Measurements from ENCODE around the gene PHACTR4.
"Not testable (repeated sequence)": the region's sequence is repeated elsewhere in the genome, so short reads cannot be mapped to it uniquely, and the experiment has no call there.

The PHACTR4 gene

DNA sequence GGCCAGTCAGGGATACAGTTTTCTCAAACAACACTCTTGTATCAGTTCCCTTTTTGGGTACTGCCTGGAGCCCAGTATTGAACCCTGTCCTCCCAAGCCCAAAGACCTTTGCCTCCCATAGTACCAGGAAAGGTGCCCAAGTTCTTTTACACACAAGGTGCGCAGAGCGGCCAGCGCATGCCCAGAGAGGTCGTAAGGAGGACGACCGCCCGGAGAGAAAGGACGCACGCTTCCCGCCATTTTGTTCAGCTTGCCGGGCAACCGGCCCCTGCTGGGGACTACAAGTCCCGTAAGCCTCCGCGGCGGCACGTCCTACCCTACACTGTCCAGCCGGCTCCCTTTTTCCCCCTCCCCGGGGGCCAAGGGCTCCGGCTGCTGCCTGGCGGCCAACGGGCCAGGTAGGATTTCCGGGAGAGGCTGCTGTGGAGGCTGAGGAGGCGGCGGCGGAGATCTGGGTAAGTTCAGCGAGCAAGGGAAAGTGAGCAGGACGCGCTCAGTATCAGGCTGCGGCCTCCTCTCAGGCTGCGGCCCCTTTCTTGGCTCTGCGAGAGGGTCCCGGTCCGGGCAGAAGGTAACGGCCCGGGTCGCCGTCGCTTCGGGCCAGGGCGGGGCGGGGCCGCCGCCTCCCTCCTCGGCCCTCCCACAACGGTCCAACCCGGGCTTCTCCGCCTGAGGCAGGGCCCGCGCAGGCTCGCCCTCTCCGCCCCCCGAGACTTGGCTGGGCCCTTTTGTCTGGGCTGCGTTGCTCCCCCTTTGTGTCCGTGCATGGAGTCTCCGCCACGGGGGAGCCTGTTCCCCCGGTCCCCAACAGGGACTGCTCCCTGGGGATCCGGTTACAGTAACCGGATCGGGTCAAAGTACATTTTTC, at the start of gene PHACTR4:
Gene PHACTR4, plus strand, starts transcription at position 370 of the 868 bp plus-strand sequence. CDS start 37,708 bp downstream, outside the sequence.
- no peaks in the 10 kb centered on the region for H3K9me3 ChIP-seq (ENCODE audit: insufficient read depth, low read depth, low read length)
- H3K4me1 ChIP-seq (ENCODE audit: insufficient read depth, low read length): peaks cover 8% of the 10 kb centered on the region; the same call in 1 of the 2 replicates
- H3K36me3 ChIP-seq (ENCODE audit: insufficient read depth, low read depth, low read length): peaks cover 6% of the 10 kb centered on the region; the same call in 1 of the 2 replicates
- H3K27me3 ChIP-seq (ENCODE audit: insufficient read depth, low read length): no peaks in the 10 kb centered on the region
- H3K4me3 ChIP-seq (ENCODE audit: low read length): peak within 1 kb of the TSS; percentile 79
- H3K27ac ChIP-seq (ENCODE audit: low read length): peak within 1 kb of the TSS; percentile 35
- H3K9ac ChIP-seq (ENCODE audit: low read depth, low read length): peak within 1 kb of the TSS; percentile 90

DNA sequence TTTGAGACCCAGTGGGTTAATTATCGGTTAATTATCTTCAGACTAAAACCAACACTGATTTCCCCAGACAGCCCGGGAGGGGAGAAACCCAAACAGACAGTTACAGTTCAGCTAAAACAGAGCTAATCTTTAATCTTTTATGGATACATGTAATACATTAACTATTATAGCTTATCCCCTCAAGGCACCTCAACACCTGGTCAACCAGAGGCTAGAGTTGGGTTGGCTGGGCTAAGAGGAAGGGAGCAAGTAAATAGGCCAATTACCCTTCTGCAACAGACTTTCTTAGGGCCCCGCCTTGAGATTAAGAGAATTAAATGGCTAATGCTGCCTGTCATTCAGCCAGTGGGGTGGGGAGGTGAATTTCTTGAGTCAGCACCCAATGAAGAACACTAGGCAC, 47.3 kb upstream of the PHACTR4 start:
- H3K27me3 ChIP-seq (ENCODE audit: insufficient read depth, low read length): no peaks in the 10 kb centered on the region
- no peaks in the 10 kb centered on the region for H3K4me1 ChIP-seq (ENCODE audit: insufficient read depth, low read length)
- no peak overlapping the region for H3K9ac ChIP-seq (ENCODE audit: low read depth, low read length)
- no peaks in the 10 kb centered on the region for H3K36me3 ChIP-seq (ENCODE audit: insufficient read depth, low read depth, low read length)
- no peak overlapping the region for H3K27ac ChIP-seq (ENCODE audit: low read length)
- no peak overlapping the region for H3K4me3 ChIP-seq (ENCODE audit: low read length)
- H3K9me3 ChIP-seq (ENCODE audit: insufficient read depth, low read depth, low read length): no peaks in the 10 kb centered on the region

DNA sequence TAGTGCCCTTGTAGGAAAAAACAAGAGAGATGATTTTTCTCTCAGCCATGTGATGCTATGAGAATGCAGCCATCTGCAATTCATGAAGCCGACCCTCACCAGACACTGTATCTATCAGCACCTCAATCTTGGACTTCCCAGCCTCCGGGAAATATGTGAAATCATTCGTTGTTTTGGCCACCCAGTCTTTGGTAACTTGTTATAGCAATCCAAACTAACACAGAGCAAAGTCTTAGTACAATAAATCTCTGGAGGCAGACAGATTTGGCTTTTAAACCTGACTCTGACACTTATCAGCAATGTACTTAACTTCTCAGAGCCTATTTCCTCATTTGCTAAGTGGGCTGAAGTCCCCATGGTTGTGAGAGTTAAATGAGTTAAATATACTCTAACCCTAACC, 45.8 kb upstream of the PHACTR4 start:
- no peak overlapping the region for H3K27ac ChIP-seq (ENCODE audit: low read length)
- no peak overlapping the region for H3K9ac ChIP-seq (ENCODE audit: low read depth, low read length)
- H3K27me3 ChIP-seq (ENCODE audit: insufficient read depth, low read length): no peaks in the 10 kb centered on the region
- no peak overlapping the region for H3K4me3 ChIP-seq (ENCODE audit: low read length)
- H3K36me3 ChIP-seq (ENCODE audit: insufficient read depth, low read depth, low read length): no peaks in the 10 kb centered on the region
- no peaks in the 10 kb centered on the region for H3K9me3 ChIP-seq (ENCODE audit: insufficient read depth, low read depth, low read length)
- H3K4me1 ChIP-seq (ENCODE audit: insufficient read depth, low read length): no peaks in the 10 kb centered on the region

DNA sequence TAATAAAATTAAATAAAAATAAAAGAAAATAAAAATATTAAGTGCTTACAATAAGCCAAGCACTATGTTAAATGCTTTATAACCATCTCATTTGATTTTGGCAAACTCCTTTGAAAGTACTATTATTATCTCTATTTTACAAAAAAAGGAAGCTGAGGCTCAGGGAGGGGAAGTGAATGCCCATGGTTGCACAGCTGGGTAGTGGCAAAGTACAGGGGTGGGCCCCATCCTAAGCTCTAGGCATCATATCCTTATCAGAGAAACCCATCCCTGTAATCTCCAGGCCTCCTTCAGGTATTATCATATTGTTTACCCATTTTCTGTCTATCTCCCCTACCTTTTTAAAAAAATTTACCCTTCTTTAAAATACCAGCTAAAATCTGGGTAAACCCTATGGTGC, 43.0 kb upstream of the PHACTR4 start:
- H3K27me3 ChIP-seq (ENCODE audit: insufficient read depth, low read length): no peaks in the 10 kb centered on the region
- peaks cover 8% of the 10 kb centered on the region for H3K36me3 ChIP-seq (ENCODE audit: insufficient read depth, low read depth, low read length)
- H3K27ac ChIP-seq (ENCODE audit: low read length): no peak overlapping the region
- no peaks in the 10 kb centered on the region for H3K4me1 ChIP-seq (ENCODE audit: insufficient read depth, low read length)
- H3K9ac ChIP-seq (ENCODE audit: low read depth, low read length): no peak overlapping the region
- no peaks in the 10 kb centered on the region for H3K9me3 ChIP-seq (ENCODE audit: insufficient read depth, low read depth, low read length)
- H3K4me3 ChIP-seq (ENCODE audit: low read length): no peak overlapping the region

DNA sequence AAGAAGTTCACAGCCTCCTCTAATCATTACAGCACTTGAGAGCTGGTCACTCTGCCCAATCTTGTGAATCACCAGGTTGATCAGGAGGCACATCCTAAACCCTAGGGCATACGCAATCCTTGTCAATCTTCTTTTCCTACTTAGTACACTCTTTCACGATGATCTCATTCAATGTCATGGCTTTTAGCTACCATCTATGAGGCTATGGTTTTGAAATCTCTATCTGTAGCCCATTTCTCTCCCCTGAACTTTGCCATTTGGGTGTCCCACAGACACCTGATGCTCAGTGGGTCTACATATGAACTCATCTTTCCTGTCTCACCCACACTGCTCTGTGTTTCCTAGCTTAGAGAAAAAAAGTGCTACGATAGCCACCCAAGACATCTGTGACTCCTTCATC, 42.6 kb upstream of the PHACTR4 start:
- H3K27ac ChIP-seq (ENCODE audit: low read length): no peak overlapping the region
- no peak overlapping the region for H3K9ac ChIP-seq (ENCODE audit: low read depth, low read length)
- no peaks in the 10 kb centered on the region for H3K9me3 ChIP-seq (ENCODE audit: insufficient read depth, low read depth, low read length)

DNA sequence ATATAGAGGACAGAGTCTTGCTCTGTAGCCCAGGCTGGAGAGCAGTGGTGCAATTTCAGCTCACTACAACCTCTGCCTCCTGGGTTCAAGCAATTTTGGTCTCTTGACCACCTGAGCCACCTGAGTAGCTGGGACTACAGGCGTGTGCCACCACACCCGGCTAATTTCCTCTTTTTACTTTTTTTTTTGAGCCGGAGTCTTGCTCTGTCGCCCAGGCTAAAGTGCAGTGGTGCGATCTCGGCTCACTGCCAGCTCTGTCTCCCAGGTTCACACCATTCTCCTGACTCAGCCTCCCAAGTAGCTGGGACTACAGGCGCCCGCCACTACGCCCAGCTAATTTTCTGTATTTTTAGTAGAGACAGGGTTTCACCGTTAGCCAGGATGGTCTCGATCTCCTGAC, 42.1 kb upstream of the PHACTR4 start:
- H3K4me3 ChIP-seq (ENCODE audit: low read length); H3K27ac ChIP-seq (ENCODE audit: low read length); H3K9me3 ChIP-seq (ENCODE audit: insufficient read depth, low read depth, low read length); H3K9ac ChIP-seq (ENCODE audit: low read depth, low read length); H3K4me1 ChIP-seq (ENCODE audit: insufficient read depth, low read length); H3K27me3 ChIP-seq (ENCODE audit: insufficient read depth, low read length): not testable (repeated sequence)
- peaks cover 17% of the 10 kb centered on the region for H3K36me3 ChIP-seq (ENCODE audit: insufficient read depth, low read depth, low read length)

More for the DNA sequence above, 42.6 kb upstream of the PHACTR4 start:
- Histone ChIP-seq H3K4me1 (ENCODE audit: insufficient read depth, low read length) (no peaks in the 10 kb centered on the region), H3K4me3 (ENCODE audit: low read length) (no peak overlapping the region), H3K27me3 (ENCODE audit: insufficient read depth, low read length) (no peaks in the 10 kb centered on the region), H3K36me3 (ENCODE audit: insufficient read depth, low read depth, low read length) (peaks cover 12% of the 10 kb centered on the region)

DNA sequence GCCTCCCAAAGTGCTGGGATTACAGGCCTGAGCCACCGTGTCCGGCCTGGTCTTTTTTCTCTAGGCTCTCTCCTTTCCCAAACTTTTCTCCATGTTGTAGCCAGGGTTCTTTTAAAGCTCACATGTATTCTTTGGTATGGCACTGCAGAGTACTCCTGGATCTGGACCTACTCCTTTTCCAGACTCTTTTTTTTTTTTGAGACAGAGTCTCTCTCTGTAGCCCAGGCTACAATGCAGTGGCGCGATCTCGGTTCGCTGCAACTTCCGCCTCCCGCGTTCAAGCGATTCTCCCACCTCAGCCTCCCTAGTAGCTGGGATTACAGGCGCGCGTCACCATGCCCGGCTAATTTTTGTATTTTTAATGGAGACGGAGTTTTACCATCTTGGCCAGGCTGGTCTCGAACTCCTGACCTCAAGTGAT, 41.3 kb upstream of the PHACTR4 start:
- Histone ChIP-seq H3K27me3 (ENCODE audit: insufficient read depth, low read length) (no peaks in the 10 kb centered on the region), H3K36me3 (ENCODE audit: insufficient read depth, low read depth, low read length) (peaks cover 24% of the 10 kb centered on the region), H3K27ac (ENCODE audit: low read length) (peak overlapping the region; percentile 3), H3K9ac (ENCODE audit: low read depth, low read length) (peak overlapping the region; percentile 86; the same call in 1 of the 2 replicates), H3K4me1 (ENCODE audit: insufficient read depth, low read length) (no peaks in the 10 kb centered on the region), H3K9me3 (ENCODE audit: insufficient read depth, low read depth, low read length) (no peaks in the 10 kb centered on the region), H3K4me3 (ENCODE audit: low read length) (peak overlapping the region; percentile 73)

DNA sequence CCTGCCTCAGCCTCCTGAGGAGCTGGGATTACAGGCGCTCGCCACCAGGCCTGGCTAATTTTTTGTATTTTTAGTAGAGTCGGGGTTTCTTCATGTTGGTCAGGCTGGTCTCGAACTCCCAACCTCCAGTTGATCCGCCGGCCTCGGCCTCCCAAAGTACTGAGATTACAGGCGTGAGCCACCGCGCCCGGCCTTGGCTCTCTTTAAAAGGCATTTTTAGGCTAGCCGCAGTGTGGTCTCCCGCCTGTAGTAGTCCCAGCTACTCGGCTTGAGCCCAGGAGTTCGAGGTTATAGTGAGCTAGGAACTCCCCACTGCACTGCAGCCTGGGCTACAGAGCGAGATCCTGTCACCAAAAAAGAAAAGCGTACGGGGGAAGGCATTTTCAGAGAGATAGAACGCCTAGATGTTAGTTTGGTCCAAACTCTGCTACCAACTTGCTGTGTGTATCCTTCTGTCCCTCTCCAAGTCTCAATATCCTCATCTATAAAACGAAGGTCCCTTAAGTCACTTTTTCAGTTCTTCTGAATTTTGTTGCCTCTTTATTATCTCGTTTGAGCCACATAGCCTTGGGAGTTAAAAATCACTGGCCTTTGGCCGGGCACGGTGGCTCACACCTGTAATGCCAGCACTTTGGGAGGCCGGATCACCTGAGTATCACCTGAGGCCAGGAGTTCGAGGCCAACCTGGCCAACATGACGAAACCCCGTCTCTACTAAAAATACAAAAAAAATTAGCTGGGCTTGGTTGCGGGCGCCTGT, 40.0 kb upstream of the PHACTR4 start:
- peak overlapping the region; percentile 3 for H3K27ac ChIP-seq (ENCODE audit: low read length)
- H3K4me3 ChIP-seq (ENCODE audit: low read length): peak overlapping the region; percentile 73
- no peaks in the 10 kb centered on the region for H3K27me3 ChIP-seq (ENCODE audit: insufficient read depth, low read length)
- peaks cover 36% of the 10 kb centered on the region for H3K36me3 ChIP-seq (ENCODE audit: insufficient read depth, low read depth, low read length)
- peak overlapping the region; percentile 86 for H3K9ac ChIP-seq (ENCODE audit: low read depth, low read length)
- no peaks in the 10 kb centered on the region for H3K9me3 ChIP-seq (ENCODE audit: insufficient read depth, low read depth, low read length)
- H3K4me1 ChIP-seq (ENCODE audit: insufficient read depth, low read length): no peaks in the 10 kb centered on the region

DNA sequence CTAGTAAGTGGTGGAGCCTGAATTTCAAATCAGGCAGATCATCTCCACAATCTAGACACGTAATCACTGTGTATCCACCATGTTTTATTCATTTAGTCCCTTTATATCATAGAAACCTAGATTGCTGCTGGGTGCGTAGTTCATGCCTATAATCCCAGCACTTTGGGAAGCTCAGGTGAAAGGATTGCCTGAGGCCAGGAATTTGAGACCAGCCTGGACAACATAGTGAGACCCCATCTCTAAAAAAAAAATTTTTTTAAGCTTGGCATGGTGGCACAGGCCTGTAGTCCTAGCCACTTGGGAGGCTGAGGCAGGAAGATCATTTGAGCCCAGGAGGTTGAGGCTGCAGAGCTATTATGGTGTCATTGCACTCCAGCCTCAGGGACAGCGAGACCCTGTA, 30.6 kb upstream of the PHACTR4 start:
- no peak overlapping the region for H3K27ac ChIP-seq (ENCODE audit: low read length)
- H3K4me1 ChIP-seq (ENCODE audit: insufficient read depth, low read length): no peaks in the 10 kb centered on the region
- H3K9ac ChIP-seq (ENCODE audit: low read depth, low read length): no peak overlapping the region
- no peaks in the 10 kb centered on the region for H3K9me3 ChIP-seq (ENCODE audit: insufficient read depth, low read depth, low read length)
- no peak overlapping the region for H3K4me3 ChIP-seq (ENCODE audit: low read length)
- peaks cover 21% of the 10 kb centered on the region for H3K36me3 ChIP-seq (ENCODE audit: insufficient read depth, low read depth, low read length)
- no peaks in the 10 kb centered on the region for H3K27me3 ChIP-seq (ENCODE audit: insufficient read depth, low read length)

DNA sequence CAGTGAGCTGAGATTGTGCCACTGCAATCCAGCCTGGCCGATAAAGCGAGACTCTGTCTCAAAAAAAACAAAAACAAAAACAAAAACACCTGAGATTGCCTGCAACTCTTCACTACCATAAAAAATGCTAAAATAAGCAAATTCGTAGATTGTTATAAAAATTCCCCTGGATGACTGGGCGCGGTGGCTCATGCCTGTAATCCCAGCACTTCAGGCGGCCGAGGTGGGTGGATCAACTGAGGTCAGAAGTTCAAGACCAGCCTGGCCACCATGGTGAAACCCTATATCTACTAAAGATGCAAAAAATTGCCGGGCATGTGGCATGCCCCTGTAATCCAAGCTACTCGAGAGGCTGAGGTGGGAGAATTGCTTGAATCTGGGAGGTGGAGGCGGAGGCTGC, 30.0 kb upstream of the PHACTR4 start:
- Histone ChIP-seq H3K9me3 (ENCODE audit: insufficient read depth, low read depth, low read length) (no peaks in the 10 kb centered on the region), H3K4me3 (ENCODE audit: low read length) (no peak overlapping the region), H3K36me3 (ENCODE audit: insufficient read depth, low read depth, low read length) (peaks cover 14% of the 10 kb centered on the region), H3K4me1 (ENCODE audit: insufficient read depth, low read length) (no peaks in the 10 kb centered on the region), H3K27me3 (ENCODE audit: insufficient read depth, low read length) (no peaks in the 10 kb centered on the region), H3K27ac (ENCODE audit: low read length) (no peak overlapping the region), H3K9ac (ENCODE audit: low read depth, low read length) (no peak overlapping the region)

DNA sequence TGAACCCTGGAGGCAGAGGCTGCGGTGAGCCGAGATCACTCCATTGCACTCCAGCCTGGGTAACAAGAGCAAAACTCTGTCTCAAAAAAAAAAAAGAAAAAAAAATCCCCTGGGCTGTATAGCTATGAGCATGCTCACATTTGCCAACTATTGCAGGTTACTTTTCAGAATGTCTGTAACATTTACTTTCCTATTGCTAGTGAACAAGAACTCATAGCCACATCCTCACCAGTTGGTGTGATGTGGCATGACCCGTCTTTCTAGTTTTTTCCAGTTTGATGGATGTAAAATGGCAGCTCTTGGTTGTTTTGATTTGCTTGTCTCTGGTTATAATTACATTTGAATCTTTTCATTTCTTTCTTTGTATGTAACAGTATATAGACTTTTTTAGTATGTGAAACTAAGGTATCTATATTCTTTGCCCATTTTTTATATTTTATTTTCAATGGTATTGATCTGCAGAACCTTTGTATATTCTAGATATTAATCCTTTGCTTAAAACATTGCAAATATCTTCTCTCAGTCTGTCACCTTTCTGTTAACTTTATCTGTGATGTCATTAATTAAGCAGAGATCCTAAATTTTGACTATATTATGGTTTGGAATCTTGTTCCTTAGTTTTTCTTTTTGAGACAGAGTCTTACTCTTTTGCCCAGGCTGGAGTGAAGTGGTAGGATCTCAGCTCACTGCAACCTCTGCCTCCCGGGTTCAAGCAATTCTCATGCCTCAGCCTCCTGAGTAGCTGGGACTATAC, 29.1 kb upstream of the PHACTR4 start:
- Histone ChIP-seq H3K9me3 (ENCODE audit: insufficient read depth, low read depth, low read length) (no peaks in the 10 kb centered on the region), H3K4me3 (ENCODE audit: low read length) (no peak overlapping the region), H3K9ac (ENCODE audit: low read depth, low read length) (no peak overlapping the region), H3K27me3 (ENCODE audit: insufficient read depth, low read length) (no peaks in the 10 kb centered on the region), H3K36me3 (ENCODE audit: insufficient read depth, low read depth, low read length) (peaks cover 6% of the 10 kb centered on the region; the same call in 1 of the 2 replicates), H3K4me1 (ENCODE audit: insufficient read depth, low read length) (no peaks in the 10 kb centered on the region), H3K27ac (ENCODE audit: low read length) (no peak overlapping the region)

All from iPS-20b (cell line).